HG03139 (cell line): Measurements from ENCODE around the gene TEX22.
A peak's percentile ranks its signal among the peaks of the same experiment; 100 is the strongest.
"Not testable (repeated sequence)": the region's sequence is repeated elsewhere in the genome, so short reads cannot be mapped to it uniquely, and the experiment has no call there.

Experiments used
- ATAC-seq: cut with Tn5 transposase; IDR thresholded peaks from one replicate; pipeline ENCODE4 v1.9.1; 2021; ENCODE audit not compliant: unreplicated experiment

TEX22 gene

GRCh38 chr14:105398044-105398725 is at the start of gene TEX22:
TEX22 (plus strand) TSS chr14:105398538; CDS start chr14:105399341, 803 bp downstream.
- peak; percentile 65 for ATAC-seq

GRCh38 chr14:105348945-105349699 is 49.2 kb upstream of the TEX22 start:
- no peak for ATAC-seq

GRCh38 chr14:105349992-105350391 is 48.3 kb upstream of the TEX22 start:
- ATAC-seq, result no peak

- ATAC-seq, result no peak
Observed at GRCh38 chr14:105350450-105351244, 47.7 kb upstream of the TEX22 start.

GRCh38 chr14:105351410-105351809 is 46.9 kb upstream of the TEX22 start:
- no peak for ATAC-seq

- peak; percentile 66 for ATAC-seq
Observed at GRCh38 chr14:105351920-105352851, 46.2 kb upstream of the TEX22 start.

GRCh38 chr14:105353136-105353535 is 45.2 kb upstream of the TEX22 start:
- ATAC-seq, result no peak

- ATAC-seq, result no peak
Observed at GRCh38 chr14:105354541-105354940, 43.8 kb upstream of the TEX22 start.

GRCh38 chr14:105355049-105355575 is 43.2 kb upstream of the TEX22 start:
- no peak for ATAC-seq

GRCh38 chr14:105355850-105356604 is 42.3 kb upstream of the TEX22 start:
- ATAC-seq, result no peak

- ATAC-seq, result no peak
Observed at GRCh38 chr14:105356927-105357326, 41.4 kb upstream of the TEX22 start.

- no peak for ATAC-seq
Observed at GRCh38 chr14:105357626-105358025, 40.7 kb upstream of the TEX22 start.

- ATAC-seq, result no peak
Observed at GRCh38 chr14:105358140-105358846, 40.0 kb upstream of the TEX22 start.

- no peak for ATAC-seq
Observed at GRCh38 chr14:105358943-105359342, 39.4 kb upstream of the TEX22 start.

- ATAC-seq, result not testable (repeated sequence)
Observed at GRCh38 chr14:105361412-105361811, 36.9 kb upstream of the TEX22 start.

GRCh38 chr14:105363847-105364708 is 34.3 kb upstream of the TEX22 start:
- ATAC-seq, result no peak

- no peak for ATAC-seq
Observed at GRCh38 chr14:105365101-105365500, 33.2 kb upstream of the TEX22 start.

- ATAC-seq, result no peak
Observed at GRCh38 chr14:105365681-105366080, 32.7 kb upstream of the TEX22 start.
